Measurements from ENCODE around the gene GP1BA. TPM values are rescaled to one million over a fixed set of nuclear protein-coding genes. Genes with fewer than 3 reads are reported as not detected.

The GP1BA gene
- total RNA-seq, 1 donor from 2014 or later: 0.47 TPM

- Mint-ChIP-seq H3K4me3 (ENCODE audit: unreplicated experiment) (no peak overlapping the region), H3K27ac (ENCODE audit: unreplicated experiment) (no peak overlapping the region), H3K27me3 (ENCODE audit: unreplicated experiment) (peaks cover 29% of the 10 kb centered on the region), H3K4me1 (ENCODE audit: low read depth, unreplicated experiment) (peaks cover 14% of the 10 kb centered on the region), H3K9me3 (ENCODE audit: unreplicated experiment) (peaks cover 7% of the 10 kb centered on the region), H3K36me3 (ENCODE audit: unreplicated experiment) (peaks cover 5% of the 10 kb centered on the region)
- TF ChIP-seq CTCF (IDR thresholded peaks at IDR 0.05; ENCODE audit: partially characterized antibody, unreplicated experiment): no peak
- DNase-seq: no peak
These were observed 40.2 kb downstream of the GP1BA start for GRCh38 chr17:4972322-4972721.

- H3K36me3 Mint-ChIP-seq (ENCODE audit: unreplicated experiment): peaks cover 5% of the 10 kb centered on the region
- H3K27ac Mint-ChIP-seq (ENCODE audit: unreplicated experiment): no peak overlapping the region
- no peak overlapping the region for H3K4me3 Mint-ChIP-seq (ENCODE audit: unreplicated experiment)
- H3K27me3 Mint-ChIP-seq (ENCODE audit: unreplicated experiment): peaks cover 29% of the 10 kb centered on the region
- H3K9me3 Mint-ChIP-seq (ENCODE audit: unreplicated experiment): peaks cover 7% of the 10 kb centered on the region
- peaks cover 14% of the 10 kb centered on the region for H3K4me1 Mint-ChIP-seq (ENCODE audit: low read depth, unreplicated experiment)
- no peak for TF ChIP-seq CTCF (IDR thresholded peaks at IDR 0.05; ENCODE audit: partially characterized antibody, unreplicated experiment)
- DNase-seq: no peak
These were observed 40.7 kb downstream of the GP1BA start for GRCh38 chr17:4972752-4973151.

- peaks cover 5% of the 10 kb centered on the region for H3K36me3 Mint-ChIP-seq (ENCODE audit: unreplicated experiment)
- H3K4me3 Mint-ChIP-seq (ENCODE audit: unreplicated experiment): no peak overlapping the region
- no peak for DNase-seq
- TF ChIP-seq CTCF (IDR thresholded peaks at IDR 0.05; ENCODE audit: partially characterized antibody, unreplicated experiment): no peak
- peak overlapping the region; percentile 38 for H3K27ac Mint-ChIP-seq (ENCODE audit: unreplicated experiment)
- H3K9me3 Mint-ChIP-seq (ENCODE audit: unreplicated experiment): peaks cover 7% of the 10 kb centered on the region
- peaks cover 14% of the 10 kb centered on the region for H3K4me1 Mint-ChIP-seq (ENCODE audit: low read depth, unreplicated experiment)
- H3K27me3 Mint-ChIP-seq (ENCODE audit: unreplicated experiment): peaks cover 29% of the 10 kb centered on the region
These were observed 41.4 kb downstream of the GP1BA start for GRCh38 chr17:4973256-4974114.

GRCh38 chr17:4974115-4974670 is 42.1 kb downstream of the GP1BA start:
- no peak for DNase-seq
- H3K9me3 Mint-ChIP-seq (ENCODE audit: unreplicated experiment): peaks cover 7% of the 10 kb centered on the region
- H3K27ac Mint-ChIP-seq (ENCODE audit: unreplicated experiment): no peak overlapping the region
- peaks cover 24% of the 10 kb centered on the region for H3K27me3 Mint-ChIP-seq (ENCODE audit: unreplicated experiment)
- peaks cover 9% of the 10 kb centered on the region for H3K4me1 Mint-ChIP-seq (ENCODE audit: low read depth, unreplicated experiment)
- no peak overlapping the region for H3K4me3 Mint-ChIP-seq (ENCODE audit: unreplicated experiment)
- peaks cover 5% of the 10 kb centered on the region for H3K36me3 Mint-ChIP-seq (ENCODE audit: unreplicated experiment)
- TF ChIP-seq CTCF (IDR thresholded peaks at IDR 0.05; ENCODE audit: partially characterized antibody, unreplicated experiment): no peak

- peaks cover 11% of the 10 kb centered on the region for H3K36me3 Mint-ChIP-seq (ENCODE audit: unreplicated experiment)
- peaks cover 21% of the 10 kb centered on the region for H3K27me3 Mint-ChIP-seq (ENCODE audit: unreplicated experiment)
- no peak for TF ChIP-seq CTCF (IDR thresholded peaks at IDR 0.05; ENCODE audit: partially characterized antibody, unreplicated experiment)
- no peak overlapping the region for H3K27ac Mint-ChIP-seq (ENCODE audit: unreplicated experiment)
- H3K9me3 Mint-ChIP-seq (ENCODE audit: unreplicated experiment): peaks cover 4% of the 10 kb centered on the region
- DNase-seq: no peak
- no peak overlapping the region for H3K4me3 Mint-ChIP-seq (ENCODE audit: unreplicated experiment)
- H3K4me1 Mint-ChIP-seq (ENCODE audit: low read depth, unreplicated experiment): peaks cover 10% of the 10 kb centered on the region
These were observed 46.6 kb downstream of the GP1BA start for GRCh38 chr17:4978726-4979125.
